ENCODE measurements around the gene NPHP3.

DNA sequence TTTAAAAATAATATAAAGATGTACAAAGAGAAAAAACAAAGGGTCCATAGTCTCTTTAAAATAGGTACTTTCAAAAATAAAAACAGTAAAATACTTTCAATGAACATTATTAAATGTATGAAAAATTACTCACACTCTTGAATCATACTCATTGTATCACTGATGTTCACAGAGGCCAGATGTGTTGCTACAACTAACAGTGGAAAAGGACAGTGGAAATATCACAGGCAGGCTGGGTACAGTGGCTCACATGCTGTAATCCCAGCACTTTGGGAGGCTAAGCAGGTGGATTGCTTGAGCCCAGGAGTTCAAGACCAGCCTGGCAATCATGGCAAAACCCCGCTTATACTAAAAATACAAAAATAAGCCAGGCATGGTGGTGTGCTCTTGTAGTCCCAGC is 26.8 kb downstream of the NPHP3 start:
- TF ChIP-seq, protein P1, sequence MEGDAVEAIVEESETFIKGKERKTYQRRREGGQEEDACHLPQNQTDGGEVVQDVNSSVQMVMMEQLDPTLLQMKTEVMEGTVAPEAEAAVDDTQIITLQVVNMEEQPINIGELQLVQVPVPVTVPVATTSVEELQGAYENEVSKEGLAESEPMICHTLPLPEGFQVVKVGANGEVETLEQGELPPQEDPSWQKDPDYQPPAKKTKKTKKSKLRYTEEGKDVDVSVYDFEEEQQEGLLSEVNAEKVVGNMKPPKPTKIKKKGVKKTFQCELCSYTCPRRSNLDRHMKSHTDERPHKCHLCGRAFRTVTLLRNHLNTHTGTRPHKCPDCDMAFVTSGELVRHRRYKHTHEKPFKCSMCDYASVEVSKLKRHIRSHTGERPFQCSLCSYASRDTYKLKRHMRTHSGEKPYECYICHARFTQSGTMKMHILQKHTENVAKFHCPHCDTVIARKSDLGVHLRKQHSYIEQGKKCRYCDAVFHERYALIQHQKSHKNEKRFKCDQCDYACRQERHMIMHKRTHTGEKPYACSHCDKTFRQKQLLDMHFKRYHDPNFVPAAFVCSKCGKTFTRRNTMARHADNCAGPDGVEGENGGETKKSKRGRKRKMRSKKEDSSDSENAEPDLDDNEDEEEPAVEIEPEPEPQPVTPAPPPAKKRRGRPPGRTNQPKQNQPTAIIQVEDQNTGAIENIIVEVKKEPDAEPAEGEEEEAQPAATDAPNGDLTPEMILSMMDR (IDR thresholded peaks at IDR 0.05): no peak
- no peak for TF ChIP-seq POLR2AphosphoS5 (IDR thresholded peaks at IDR 0.05)
- no peak for TF ChIP-seq POLR2A (IDR thresholded peaks at IDR 0.05)
